Right lobe of liver (tissue), 6 donors: ENCODE measurements around the gene KCNQ5. TPM values are rescaled to one million over a fixed set of nuclear protein-coding genes. Genes with fewer than 3 reads are reported as not detected.
"Not testable (repeated sequence)": the region's sequence is repeated elsewhere in the genome, so short reads cannot be mapped to it uniquely, and the experiment has no call there.

Experiments used
- ATAC-seq, 4 donors: fragments of 200-7000 bp; cut with Tn5 transposase; one replicate each; pipeline ENCODE4 v1.9.1; 2020; ENCODE audit warnings: mild to moderate bottlenecking in 4 of 4, moderate library complexity in 4 of 4
- DNase-seq, 3 donors: peaks; one replicate each; pipeline ENCODE4 v3.0.0-alpha.2; 2020
- H3K27ac ChIP-seq, 3 donors: fragments of 200-600 bp; one replicate each; pipeline ENCODE4 v1.8.0; 2022
- H3K27me3 ChIP-seq, 2 donors: fragments of 200-600 bp; one replicate each; pipeline ENCODE4 v1.8.0; 2022
- H3K36me3 ChIP-seq, 4 donors: fragments of 200-600 bp; sonication (generic) in 1 of 4; one replicate each; pipeline versions ENCODE4 v1.5.1 to v1.8.0; 2017 to 2022; ENCODE audit warnings: control low read depth in 1 of 4
- H3K4me1 ChIP-seq, 4 donors: fragments of 200-600 bp; sonication (generic) in 1 of 4; one replicate each; pipeline versions ENCODE4 v1.5.1 to v1.8.0; 2017 to 2022; ENCODE audit warnings: control low read depth in 1 of 4
- H3K4me3 ChIP-seq, 3 donors: fragments of 200-600 bp; one replicate each; pipeline ENCODE4 v1.8.0; 2022
- H3K9me3 ChIP-seq, 4 donors: fragments of 200-600 bp; sonication (generic) in 1 of 4; one replicate each; pipeline versions ENCODE4 v1.5.1 to v1.8.0; 2017 to 2022; ENCODE audit warnings: control low read depth in 1 of 4
- POLR2A ChIP-seq: fragments of 450-650 bp; IDR thresholded peaks from one replicate; pipeline ENCODE4 v1.6.1; 2017; ENCODE audit warnings: antibody characterized with exemption, mild to moderate bottlenecking
- WGBS: methylation state at CpG from one replicate; pipeline ENCODE4 v1.1.6; 2018; ENCODE audit warnings: low coverage, low lambda C conversion rate; ENCODE audit not compliant: insufficient coverage; ENCODE audit errors: missing lambda C conversion rate; 5-methylcytosine and 5-hydroxymethylcytosine counted together
- intact Hi-C, 2 donors: fragments of 100-400 bp; cut with DNase I; formaldehyde crosslinking; loops; one replicate each; pipeline versions ENCODE4 v1.11.2 to v1.14.1; 2022
- total RNA-seq, 6 experiments: library from RNA; depleted of rRNA in 2 of 6; stranded (reverse); fragments of >200 nt in 2 of 6; fragmentation: NEBNext Ultra II Directional in 3 of 6; extraction: Animal tissue kit (Norgen Biotek cat#: 25700) in 3 of 6; gene quantifications; one replicate each; pipeline versions ENCODE4 v1.1.0 to v1.2.4, GENCODE V29; 2016 to 2023
- TF ChIP-seq, protein P1 (sequence below), 4 donors: fragments of 200-600 bp in 3 of 4; fragments of 450-650 bp in 1 of 4; IDR thresholded peaks; one replicate each; pipeline versions ENCODE4 v1.5.1 to v1.8.0; 2016 to 2022; ENCODE audit warnings: antibody characterized with exemption in 4 of 4, mild to moderate bottlenecking in 2 of 4
- donor health status: DM: no; HTN: yes; CAD: no.
- donor health status: DM: no; HTN: no; CAD: no.
- donor health status: DM: no; HTN: no; CAD: no.
- donor health status: DM: no; HTN: yes; CAD: no.
- donor health status: DM: no; HTN: yes; CAD: no.

Gene KCNQ5
- total RNA-seq, 6 experiments from 2014 or later = 0.04 to 0.11 TPM; not detected in 4

DNA sequence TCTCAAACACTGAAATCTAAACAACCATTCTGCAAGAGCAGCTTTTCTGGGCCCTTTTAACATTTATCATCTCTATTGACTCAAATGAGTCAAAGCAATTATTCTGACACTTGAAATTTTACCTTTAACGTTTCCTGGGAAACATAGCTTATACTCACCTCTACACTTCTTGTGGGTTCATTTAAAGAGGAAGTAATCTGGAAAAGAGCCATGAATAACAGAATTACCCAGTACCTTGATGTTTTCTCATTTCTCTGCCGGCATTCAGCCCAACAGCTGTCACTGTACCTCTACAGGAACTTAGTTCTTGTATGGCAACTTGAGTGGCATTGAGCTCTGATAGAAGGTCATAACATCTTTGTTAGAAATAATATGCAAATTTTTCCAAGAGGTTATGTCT is 272.2 kb downstream of the KCNQ5 start:
- TF ChIP-seq POLR2A = no peak
- TF ChIP-seq, protein P1, sequence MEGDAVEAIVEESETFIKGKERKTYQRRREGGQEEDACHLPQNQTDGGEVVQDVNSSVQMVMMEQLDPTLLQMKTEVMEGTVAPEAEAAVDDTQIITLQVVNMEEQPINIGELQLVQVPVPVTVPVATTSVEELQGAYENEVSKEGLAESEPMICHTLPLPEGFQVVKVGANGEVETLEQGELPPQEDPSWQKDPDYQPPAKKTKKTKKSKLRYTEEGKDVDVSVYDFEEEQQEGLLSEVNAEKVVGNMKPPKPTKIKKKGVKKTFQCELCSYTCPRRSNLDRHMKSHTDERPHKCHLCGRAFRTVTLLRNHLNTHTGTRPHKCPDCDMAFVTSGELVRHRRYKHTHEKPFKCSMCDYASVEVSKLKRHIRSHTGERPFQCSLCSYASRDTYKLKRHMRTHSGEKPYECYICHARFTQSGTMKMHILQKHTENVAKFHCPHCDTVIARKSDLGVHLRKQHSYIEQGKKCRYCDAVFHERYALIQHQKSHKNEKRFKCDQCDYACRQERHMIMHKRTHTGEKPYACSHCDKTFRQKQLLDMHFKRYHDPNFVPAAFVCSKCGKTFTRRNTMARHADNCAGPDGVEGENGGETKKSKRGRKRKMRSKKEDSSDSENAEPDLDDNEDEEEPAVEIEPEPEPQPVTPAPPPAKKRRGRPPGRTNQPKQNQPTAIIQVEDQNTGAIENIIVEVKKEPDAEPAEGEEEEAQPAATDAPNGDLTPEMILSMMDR (IDR thresholded peaks at IDR 0.05) = no peak

DNA sequence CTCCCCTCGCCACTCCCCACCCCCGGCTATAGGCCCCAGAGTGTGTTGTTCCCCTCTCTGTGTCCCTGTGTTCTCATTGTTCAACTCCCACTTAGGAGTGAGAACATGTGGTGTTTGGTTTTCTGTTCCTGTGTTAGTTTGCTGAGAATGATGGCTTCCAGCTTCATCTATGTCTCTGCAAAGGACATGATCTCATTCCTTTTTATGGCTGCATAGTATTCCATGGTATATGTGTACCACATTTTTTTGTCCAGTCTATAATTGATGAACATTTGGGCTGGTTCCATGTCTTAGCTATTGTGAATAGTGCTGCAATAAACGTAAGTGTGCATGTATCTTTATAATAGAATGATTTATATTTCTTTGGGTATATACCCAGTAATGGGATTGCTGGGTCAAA is 276.4 kb downstream of the KCNQ5 start:
- DNase-seq, H3K27me3 ChIP-seq, ATAC-seq, H3K4me1 ChIP-seq, intact Hi-C loops, H3K27ac ChIP-seq, H3K36me3 ChIP-seq, H3K9me3 ChIP-seq, H3K4me3 ChIP-seq: not testable (repeated sequence)
- 35% methylated on average over 3 of the region's 3 CpGs for WGBS

More for the DNA sequence above, 272.2 kb downstream of the KCNQ5 start:
- DNase-seq (no peak), ATAC-seq (no peak)
- Histone ChIP-seq H3K36me3 (no peaks in the 10 kb centered on the region), H3K9me3 (no peaks in the 10 kb centered on the region), H3K4me1 (no peaks in the 10 kb centered on the region), H3K27ac (no peak overlapping the region), H3K27me3 (no peaks in the 10 kb centered on the region), H3K4me3 (no peak overlapping the region)
- WGBS = 25% methylated on average over 2 of the region's 2 CpGs
- intact Hi-C loops = no loop called here

DNA sequence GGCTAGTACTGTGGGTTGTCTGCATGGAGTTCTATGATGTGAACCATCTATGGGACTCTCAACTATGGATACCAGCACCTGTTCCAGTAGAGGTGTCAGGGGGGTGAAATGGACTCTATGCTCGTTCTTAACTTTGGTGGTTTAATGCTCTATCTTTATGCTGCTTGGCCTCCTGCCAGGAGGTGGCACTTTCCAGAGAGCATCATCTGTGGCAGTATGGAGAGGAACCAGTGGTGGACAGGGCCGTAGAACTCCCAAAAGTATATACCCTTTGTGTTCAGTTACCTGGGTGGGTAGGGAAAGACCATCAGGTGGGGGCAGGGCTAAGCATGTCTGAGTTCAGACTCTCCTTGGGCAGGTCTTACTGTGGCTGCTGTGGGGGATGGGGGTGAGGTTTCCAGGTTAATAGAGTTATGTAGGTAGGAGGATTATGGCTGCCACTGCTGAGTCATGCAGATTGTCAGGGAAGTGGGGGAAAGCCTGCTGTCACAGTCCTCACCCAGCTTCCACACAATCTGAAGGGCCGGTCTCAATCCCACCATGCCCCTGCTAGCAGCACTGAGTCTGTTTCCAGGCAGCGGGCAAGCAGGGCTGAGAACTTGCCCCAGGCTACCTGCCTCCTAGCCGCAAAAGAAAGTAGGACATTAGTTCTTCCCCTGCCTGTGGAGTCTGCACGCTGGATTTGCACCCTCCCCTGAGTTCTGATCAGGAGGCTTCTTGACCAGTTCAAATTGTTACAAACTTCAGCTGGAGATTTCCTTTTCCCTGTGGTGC is 284.0 kb downstream of the KCNQ5 start:
- TF ChIP-seq, protein P1 (IDR thresholded peaks at IDR 0.05) = no peak
- TF ChIP-seq POLR2A = no peak
- intact Hi-C loops = no loop called here
- no peaks in the 10 kb centered on the region for H3K9me3 ChIP-seq
- 56% methylated on average over 1 of the region's 6 CpGs for WGBS
- no peaks in the 10 kb centered on the region for H3K27me3 ChIP-seq
- DNase-seq = no peak
- H3K4me1 ChIP-seq = no peaks in the 10 kb centered on the region
- no peak overlapping the region for H3K27ac ChIP-seq
- no peak overlapping the region for H3K4me3 ChIP-seq
- no peaks in the 10 kb centered on the region for H3K36me3 ChIP-seq
- ATAC-seq = no peak

DNA sequence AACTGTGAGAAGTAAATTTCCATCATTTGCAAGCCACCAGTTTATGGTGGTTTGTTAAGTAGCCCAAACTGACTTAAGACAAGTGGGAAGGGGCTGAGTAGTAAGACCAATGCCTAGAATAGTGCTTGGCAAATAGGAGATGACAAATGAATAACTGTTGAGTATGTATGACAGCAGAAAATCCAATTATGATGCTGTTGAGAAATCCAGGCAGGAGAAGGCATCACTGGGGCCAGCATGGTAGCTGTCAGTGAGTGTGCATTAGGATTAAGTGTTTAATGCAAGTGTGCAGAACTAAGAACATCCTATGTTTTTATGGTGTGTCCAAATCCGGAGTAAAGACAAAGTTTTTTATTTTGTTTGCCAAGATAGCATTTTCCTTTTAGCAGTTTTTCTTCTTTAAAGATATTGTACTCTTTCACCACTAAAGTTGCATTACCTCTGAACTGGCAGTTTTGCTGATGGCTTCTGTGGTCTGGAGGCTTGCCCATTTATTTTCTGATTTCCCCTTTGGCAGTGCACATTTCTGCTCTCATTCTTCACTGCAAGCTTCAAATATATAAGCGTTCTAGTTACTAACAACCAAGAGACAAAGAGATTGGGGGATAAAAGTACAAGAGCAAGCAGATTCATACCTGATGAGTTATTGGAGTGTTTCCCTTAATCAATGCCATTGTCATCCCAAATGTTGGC is 289.7 kb downstream of the KCNQ5 start:
- Histone ChIP-seq H3K36me3 (no peaks in the 10 kb centered on the region), H3K9me3 (no peaks in the 10 kb centered on the region), H3K27ac (no peak overlapping the region), H3K4me3 (no peak overlapping the region), H3K4me1 (no peaks in the 10 kb centered on the region), H3K27me3 (no peaks in the 10 kb centered on the region)
- ATAC-seq (no peak), DNase-seq (no peak)
- 31% methylated on average over 2 of the region's 2 CpGs for WGBS
- TF ChIP-seq, protein P1 (IDR thresholded peaks at IDR 0.05) = no peak
- TF ChIP-seq POLR2A = no peak
- intact Hi-C loops = no loop called here

DNA sequence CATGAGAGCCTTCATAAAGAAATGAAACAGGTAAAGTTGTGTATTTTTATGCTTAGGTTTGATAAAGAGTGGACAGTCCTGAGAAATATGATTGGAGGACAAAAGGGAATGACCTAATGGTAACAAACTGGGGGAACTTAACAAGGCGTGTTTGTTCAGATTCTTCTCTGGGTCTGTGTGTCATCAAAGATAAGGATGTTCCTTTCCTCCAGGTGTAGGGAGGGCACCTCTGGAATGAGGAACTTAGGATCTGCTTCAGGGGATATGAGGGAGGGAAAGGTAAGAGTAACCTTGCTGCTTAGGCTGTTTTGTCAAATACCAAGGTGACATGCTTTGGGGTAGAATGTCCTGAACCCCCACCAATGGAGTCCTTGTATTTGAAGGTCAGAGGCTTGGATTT is 291.9 kb downstream of the KCNQ5 start:
- WGBS = 38% methylated on average over 1 of the region's 1 CpG
- Histone ChIP-seq H3K27ac (no peak overlapping the region), H3K4me1 (no peaks in the 10 kb centered on the region), H3K36me3 (no peaks in the 10 kb centered on the region), H3K4me3 (no peak overlapping the region), H3K9me3 (no peaks in the 10 kb centered on the region), H3K27me3 (no peaks in the 10 kb centered on the region)
- DNase-seq (no peak), ATAC-seq (no peak)
- no peak for TF ChIP-seq POLR2A
- TF ChIP-seq, protein P1 (IDR thresholded peaks at IDR 0.05) = no peak
- intact Hi-C loops = no loop called here
